Mesendoderm (in vitro differentiated cells): Measurements from ENCODE around the gene CELSR2.

Source experiments
- DNase-seq: peaks from one replicate; pipeline ENCODE4 v3.0.0; 2013
- H2AK5ac ChIP-seq: 2 replicates; pipeline ENCODE4 v1.6.1; 2013; ENCODE audit warnings: low read length, inconsistent platforms
- H2BK120ac ChIP-seq: 2 replicates; pipeline ENCODE4 v1.6.1; 2013; ENCODE audit warnings: low read depth, mild to moderate bottlenecking, low read length, moderate library complexity, mixed read lengths
- H2BK15ac ChIP-seq: replicated peaks from 2 replicates; pipeline ENCODE4 v1.6.1; 2013; ENCODE audit warnings: low read depth, mild to moderate bottlenecking, moderate library complexity
- H2BK5ac ChIP-seq: 2 replicates; pipeline ENCODE4 v1.6.1; 2013; ENCODE audit warnings: low read length, inconsistent platforms
- H3K18ac ChIP-seq: 2 replicates; pipeline ENCODE4 v1.6.1; 2013; ENCODE audit warnings: mild to moderate bottlenecking, low read length, mixed read lengths
- H3K23ac ChIP-seq: one replicate; pipeline ENCODE4 v1.6.1; 2013; ENCODE audit warnings: low read length
- H3K27ac ChIP-seq: 2 replicates; pipeline ENCODE4 v1.5.1; 2013; ENCODE audit warnings: low read depth, mild to moderate bottlenecking, inconsistent platforms, low read length, moderate library complexity
- H3K27me3 ChIP-seq: 2 replicates; pipeline ENCODE4 v1.6.1; 2013; ENCODE audit warnings: low read length, control low read depth, mild to moderate bottlenecking, inconsistent platforms; ENCODE audit not compliant: insufficient read depth, poor library complexity
- H3K36me3 ChIP-seq: 2 replicates; pipeline ENCODE4 v1.6.1; 2013; ENCODE audit warnings: low read length, inconsistent platforms; ENCODE audit not compliant: control insufficient read depth, insufficient read depth
- H3K4ac ChIP-seq: one replicate; pipeline ENCODE4 v1.6.1; 2013; ENCODE audit warnings: low read depth, mild to moderate bottlenecking, low read length, moderate library complexity
- H3K4me1 ChIP-seq: 2 replicates; pipeline ENCODE4 v1.6.1; 2013; ENCODE audit warnings: low read depth, low read length, inconsistent platforms; ENCODE audit not compliant: control insufficient read depth
- H3K4me2 ChIP-seq: 2 replicates; pipeline ENCODE4 v1.6.1; 2013; ENCODE audit warnings: low read length
- H3K4me3 ChIP-seq: 2 replicates; pipeline ENCODE4 v1.5.1; 2013; ENCODE audit warnings: mild to moderate bottlenecking, low read length
- H3K56ac ChIP-seq: one replicate; pipeline ENCODE4 v1.6.1; 2013; ENCODE audit warnings: low read length
- H3K79me1 ChIP-seq: 2 replicates; pipeline ENCODE4 v1.6.1; 2013; ENCODE audit warnings: low read length, inconsistent platforms
- H3K79me2 ChIP-seq: 2 replicates; pipeline ENCODE4 v1.6.1; 2013; ENCODE audit warnings: mild to moderate bottlenecking, low read length; ENCODE audit not compliant: control insufficient read depth, insufficient read depth
- H3K9ac ChIP-seq: 2 replicates; pipeline ENCODE4 v1.6.1; 2013; ENCODE audit warnings: low read length, inconsistent platforms
- H4K5ac ChIP-seq: one replicate; pipeline ENCODE4 v1.6.1; 2013; ENCODE audit warnings: low read length
- H4K8ac ChIP-seq: one replicate; pipeline ENCODE4 v1.6.1; 2013; ENCODE audit warnings: low read depth, mild to moderate bottlenecking, control low read depth, low read length, moderate library complexity
- WGBS: extraction: QIAGEN DNeasy Blood & Tissue Kit; methylation state at CpG from one replicate; pipeline ENCODE4 v1.1.7; 2013; ENCODE audit warnings: low lambda C conversion rate, missing lambda C conversion rate; ENCODE audit not compliant: insufficient coverage; ENCODE audit errors: extremely low coverage; 5-methylcytosine and 5-hydroxymethylcytosine counted together

CELSR2 gene

DNA sequence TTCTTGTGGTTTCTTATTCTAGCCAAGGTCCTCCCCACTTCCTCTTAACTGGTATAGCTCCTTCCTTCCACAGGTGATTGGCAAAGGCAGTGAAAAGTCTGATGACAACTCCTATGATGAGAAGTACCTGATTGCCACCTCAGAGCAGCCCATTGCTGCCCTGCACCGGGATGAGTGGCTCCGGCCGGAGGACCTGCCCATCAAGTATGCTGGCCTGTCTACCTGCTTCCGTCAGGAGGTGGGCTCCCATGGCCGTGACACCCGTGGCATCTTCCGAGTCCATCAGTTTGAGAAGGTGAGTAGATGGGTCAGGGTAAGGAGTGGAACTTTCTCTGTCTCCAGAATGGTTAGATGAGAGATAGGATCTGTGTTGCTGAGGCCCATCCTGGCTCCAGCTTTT, 14.2 kb upstream of the CELSR2 start:
- Histone ChIP-seq H3K4me1 (peaks cover 4% of the 10 kb centered on the region), H3K4ac (no peak overlapping the region), H2AK5ac (no peak overlapping the region), H4K5ac (no peak overlapping the region), H3K27me3 (no peaks in the 10 kb centered on the region), H3K36me3 (peaks cover 18% of the 10 kb centered on the region), H3K79me1 (no peaks in the 10 kb centered on the region), H2BK120ac (no peak overlapping the region), H3K79me2 (no peaks in the 10 kb centered on the region), H4K8ac (no peak overlapping the region), H3K27ac (no peak overlapping the region), H2BK15ac (no peak overlapping the region), H3K4me3 (no peak overlapping the region), H3K23ac (no peak overlapping the region), H3K4me2 (no peak overlapping the region), H3K56ac (no peak overlapping the region), H2BK5ac (no peak overlapping the region), H3K18ac (no peak overlapping the region), H3K9ac (no peak overlapping the region)
- no CpG with 5 or more reads among the region's 7 CpGs for WGBS
- no peak for DNase-seq

DNA sequence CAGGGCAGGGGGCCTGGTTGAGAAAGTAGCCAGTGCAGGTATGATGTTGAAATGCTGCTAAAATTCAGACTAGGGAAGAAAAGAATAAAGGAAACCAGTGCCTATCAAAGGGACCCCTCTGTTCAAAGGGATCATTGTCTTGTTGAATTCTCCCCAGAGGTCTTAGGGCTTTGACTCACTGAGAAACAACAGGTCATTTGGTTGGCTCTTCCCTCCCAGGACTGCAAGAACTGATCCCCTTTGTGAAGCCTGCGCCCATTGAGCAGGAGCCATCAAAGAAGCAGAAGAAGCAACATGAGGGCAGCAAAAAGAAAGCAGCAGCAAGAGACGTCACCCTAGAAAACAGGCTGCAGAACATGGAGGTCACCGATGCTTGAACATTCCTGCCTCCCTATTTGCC, 11.8 kb upstream of the CELSR2 start:
- Histone ChIP-seq H2BK120ac (no peak overlapping the region), H3K4me2 (no peak overlapping the region), H3K36me3 (peaks cover 13% of the 10 kb centered on the region), H2AK5ac (no peak overlapping the region), H3K4me3 (no peak overlapping the region), H2BK5ac (no peak overlapping the region), H3K4ac (no peak overlapping the region), H4K8ac (no peak overlapping the region), H2BK15ac (no peak overlapping the region), H3K18ac (no peak overlapping the region), H3K79me2 (no peaks in the 10 kb centered on the region), H4K5ac (no peak overlapping the region), H3K27ac (no peak overlapping the region), H3K27me3 (no peaks in the 10 kb centered on the region), H3K4me1 (peaks cover 7% of the 10 kb centered on the region), H3K9ac (no peak overlapping the region), H3K56ac (no peak overlapping the region), H3K79me1 (no peaks in the 10 kb centered on the region), H3K23ac (no peak overlapping the region)
- WGBS, result no CpG with 5 or more reads among the region's 3 CpGs
- no peak for DNase-seq

- no peak overlapping the region for H4K8ac ChIP-seq
- no peak overlapping the region for H3K27ac ChIP-seq
- no peaks in the 10 kb centered on the region for H3K79me1 ChIP-seq
- no peaks in the 10 kb centered on the region for H3K79me2 ChIP-seq
- no peak overlapping the region for H2BK15ac ChIP-seq
- no peak overlapping the region for H3K23ac ChIP-seq
- H3K18ac ChIP-seq, result no peak overlapping the region
- DNase-seq, result no peak
- WGBS, result no CpG with 5 or more reads among the region's 2 CpGs
- H3K36me3 ChIP-seq, result peaks cover 13% of the 10 kb centered on the region
- no peak overlapping the region for H3K4me2 ChIP-seq
- H3K56ac ChIP-seq, result no peak overlapping the region
- H2AK5ac ChIP-seq, result no peak overlapping the region
- no peak overlapping the region for H2BK120ac ChIP-seq
- no peak overlapping the region for H4K5ac ChIP-seq
- H3K9ac ChIP-seq, result no peak overlapping the region
- H3K4me3 ChIP-seq, result no peak overlapping the region
- no peaks in the 10 kb centered on the region for H3K27me3 ChIP-seq
- H3K4ac ChIP-seq, result no peak overlapping the region
- no peak overlapping the region for H2BK5ac ChIP-seq
- H3K4me1 ChIP-seq, result peaks cover 7% of the 10 kb centered on the region
Observed at GRCh38 chr1:109238382-109238781, 11.0 kb upstream of the CELSR2 start.

DNA sequence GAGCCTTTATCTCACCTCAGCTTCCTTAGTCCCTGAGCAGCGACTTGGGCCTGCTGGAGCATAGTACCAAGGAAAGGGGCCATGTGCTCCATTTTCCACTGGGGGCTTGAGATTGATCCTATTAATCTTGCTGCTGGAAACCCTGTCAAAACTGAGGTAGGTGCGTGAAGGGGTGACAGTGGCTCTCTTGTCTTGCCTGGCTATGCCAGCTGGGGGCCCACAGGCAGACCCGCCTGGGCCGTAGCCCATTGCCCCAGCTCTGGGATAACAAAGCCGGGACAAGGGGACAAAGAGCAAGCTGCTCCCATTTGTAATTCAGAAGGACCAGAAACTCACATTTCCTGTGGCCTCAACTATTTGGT, 10.3 kb upstream of the CELSR2 start:
- Histone ChIP-seq H3K9ac (no peak overlapping the region), H3K4me3 (no peak overlapping the region), H2BK120ac (no peak overlapping the region), H3K4ac (no peak overlapping the region), H3K36me3 (peaks cover 13% of the 10 kb centered on the region), H3K18ac (no peak overlapping the region), H2BK15ac (no peak overlapping the region), H3K4me2 (no peak overlapping the region), H3K79me2 (no peaks in the 10 kb centered on the region), H2AK5ac (no peak overlapping the region), H4K5ac (no peak overlapping the region), H3K56ac (no peak overlapping the region), H3K4me1 (peaks cover 7% of the 10 kb centered on the region), H3K23ac (no peak overlapping the region), H3K79me1 (no peaks in the 10 kb centered on the region), H3K27me3 (no peaks in the 10 kb centered on the region), H2BK5ac (no peak overlapping the region), H4K8ac (no peak overlapping the region), H3K27ac (no peak overlapping the region)
- WGBS, result no CpG with 5 or more reads among the region's 5 CpGs
- DNase-seq, result no peak

DNA sequence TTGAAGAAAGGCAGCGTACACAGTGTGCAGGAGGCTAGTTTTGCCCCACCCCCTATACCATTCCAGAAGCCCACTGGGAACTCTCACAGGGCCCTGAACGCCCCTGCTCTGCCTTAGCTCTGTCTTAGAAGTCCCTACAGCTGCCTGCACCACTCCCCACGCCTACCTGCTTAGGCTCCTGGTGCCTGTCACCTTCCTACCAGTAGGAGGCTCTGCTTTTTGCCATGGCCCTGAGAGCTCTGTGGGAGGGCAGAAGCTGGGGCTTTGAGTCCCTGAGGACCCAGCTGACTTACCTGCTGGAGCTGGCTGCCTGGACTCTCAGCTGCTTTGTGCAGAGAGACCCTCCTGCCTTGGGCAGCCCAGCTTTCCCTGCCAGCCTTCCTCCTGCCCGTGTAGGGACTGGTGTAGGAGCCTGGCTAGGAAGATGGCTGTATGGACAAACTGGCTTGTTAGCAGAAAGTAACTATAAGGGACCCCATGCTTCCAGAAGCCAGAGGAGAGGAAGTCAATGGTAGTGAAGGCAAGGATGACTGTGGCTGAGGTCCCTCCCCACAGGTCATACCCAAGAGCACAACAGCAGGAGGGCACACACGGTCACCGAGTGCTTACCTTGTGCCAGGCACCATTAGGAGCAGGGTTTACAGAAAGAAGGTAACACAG, 9.8 kb upstream of the CELSR2 start:
- Histone ChIP-seq H3K4me2 (no peak overlapping the region), H3K27ac (no peak overlapping the region), H3K79me1 (no peaks in the 10 kb centered on the region)

More for the DNA sequence above, 9.8 kb upstream of the CELSR2 start:
- H2BK15ac ChIP-seq, result no peak overlapping the region
- peaks cover 13% of the 10 kb centered on the region for H3K36me3 ChIP-seq
- H3K9ac ChIP-seq, result peak overlapping the region; percentile 3
- H4K5ac ChIP-seq, result no peak overlapping the region
- no peak overlapping the region for H3K23ac ChIP-seq
- H3K4me1 ChIP-seq, result peaks cover 7% of the 10 kb centered on the region
- H3K27me3 ChIP-seq, result no peaks in the 10 kb centered on the region
- peak; percentile 88 for DNase-seq
- peak overlapping the region; percentile 65 for H3K56ac ChIP-seq
- WGBS, result no CpG with 5 or more reads among the region's 6 CpGs
- H2BK120ac ChIP-seq, result no peak overlapping the region
- no peak overlapping the region for H3K4ac ChIP-seq
- no peak overlapping the region for H2AK5ac ChIP-seq
- H3K18ac ChIP-seq, result no peak overlapping the region
- H3K79me2 ChIP-seq, result no peaks in the 10 kb centered on the region
- no peak overlapping the region for H2BK5ac ChIP-seq
- H4K8ac ChIP-seq, result no peak overlapping the region
- H3K4me3 ChIP-seq, result no peak overlapping the region
